PC-9 (cell line): ENCODE results near the gene POLD3. TPM values are rescaled to one million over a fixed set of nuclear protein-coding genes. Genes with fewer than 3 reads are reported as not detected.

Experiments used
- BruUV-seq: library from RNA; stranded (reverse); fragments of 400-500 nt; replicated peaks from 2 replicates; lab custom pipeline; 2021; lab: Mats Ljungman, UMichigan
- CTCF ChIA-PET: fragments of 300-600 bp; sonication (Branson Sonifier 250); formaldehyde crosslinking; loops from one replicate; lab custom pipeline; 2022; ENCODE audit warnings: antibody characterized with exemption; lab: Charles Lee
- POLR2A ChIA-PET: fragments of 300-600 bp; sonication (Branson Sonifier 250); formaldehyde crosslinking; loops from one replicate; lab custom pipeline; 2022; ENCODE audit warnings: antibody characterized with exemption; ENCODE audit not compliant: unreplicated experiment; lab: Charles Lee
- DNase-seq, 2 experiments: peaks; one replicate each; pipeline versions ENCODE4 v3.0.0 to v3.0.0-alpha.2; 2015 to 2022; ENCODE audit warnings: mixed read lengths in 1 of 2
- H2AFZ ChIP-seq: fragments of 200-600 bp; sonication (generic); 2 replicates; pipeline ENCODE4 v1.8.1; 2017; ENCODE audit warnings: antibody characterized with exemption
- H3F3A ChIP-seq: fragments of 200-600 bp; sonication (generic); 2 replicates; pipeline ENCODE4 v1.8.1; 2017; ENCODE audit warnings: antibody characterized with exemption, mild to moderate bottlenecking, low read depth; ENCODE audit not compliant: insufficient read depth
- H3K27ac ChIP-seq: fragments of 200-600 bp; sonication (generic); 2 replicates; pipeline ENCODE4 v1.6.1; 2016; ENCODE audit warnings: mixed run types
- H3K27me3 ChIP-seq: fragments of 200-600 bp; sonication (generic); 2 replicates; pipeline ENCODE4 v1.6.1; 2016; ENCODE audit warnings: low read depth, mixed run types; ENCODE audit not compliant: insufficient read depth
- H3K36me3 ChIP-seq: fragments of 200-600 bp; sonication (generic); 2 replicates; pipeline ENCODE4 v1.6.1; 2016; ENCODE audit warnings: low read depth, mixed run types
- H3K4me1 ChIP-seq: fragments of 200-600 bp; sonication (generic); replicated peaks from 2 replicates; pipeline ENCODE4 v1.6.1; 2016; ENCODE audit warnings: mixed run types; ENCODE audit not compliant: insufficient read depth
- H3K4me2 ChIP-seq: fragments of 200-600 bp; sonication (generic); 2 replicates; pipeline ENCODE4 v1.6.1; 2017; ENCODE audit warnings: mixed run types
- H3K4me3 ChIP-seq: fragments of 200-600 bp; sonication (generic); 2 replicates; pipeline ENCODE4 v1.6.1; 2016; ENCODE audit warnings: mixed run types
- H3K79me2 ChIP-seq: fragments of 200-600 bp; sonication (generic); 2 replicates; pipeline ENCODE4 v1.6.1; 2017; ENCODE audit warnings: low read depth, mixed run types
- H3K9me2 ChIP-seq: fragments of 200-600 bp; sonication (generic); 2 replicates; pipeline ENCODE4 v1.8.1; 2017; ENCODE audit warnings: mild to moderate bottlenecking; ENCODE audit not compliant: insufficient read depth
- H3K9me3 ChIP-seq: fragments of 200-600 bp; sonication (generic); 2 replicates; pipeline ENCODE4 v1.8.1; 2016; ENCODE audit warnings: low read depth; ENCODE audit not compliant: insufficient read depth
- H4K20me1 ChIP-seq: fragments of 200-600 bp; sonication (generic); 2 replicates; pipeline ENCODE4 v1.8.1; 2017; ENCODE audit not compliant: insufficient read depth
- EZH2 ChIP-seq: fragments of 200-600 bp; sonication (generic); IDR thresholded peaks from 2 replicates; pipeline ENCODE4 v1.8.0; 2017; ENCODE audit warnings: antibody characterized with exemption, low read depth
- intact Hi-C: fragments of 100-400 bp; cut with micrococcal nuclease; formaldehyde crosslinking; loops from one replicate; pipeline ENCODE4 v1.10.0; 2022; ENCODE audit not compliant: unreplicated experiment
- total RNA-seq: library from RNA; stranded (reverse); gene quantifications from 2 replicates; pipeline ENCODE4 v1.2.3, GENCODE V29; 2021
- TF ChIP-seq, protein P1 (sequence below): fragments of 200-600 bp; sonication (generic); conservative IDR thresholded peaks from 2 replicates; pipeline ENCODE4 v1.6.1; 2017; ENCODE audit warnings: mixed run types, antibody characterized with exemption, mild to moderate bottlenecking, moderate library complexity

The POLD3 gene
- total RNA-seq, 1 experiment from 2014 or later = 44.1 TPM

- BruUV-seq = no TSS peak
- POLR2A ChIA-PET = interaction anchor here (0.7 to 0.8 kb wide), 2 partner anchors 94 to 1009 kb away, joined by 3 to 5 read pairs; no protein-coding TSS in a partner anchor
These were observed 33.7 kb downstream of the POLD3 start for GRCh38 chr11:74626130-74626529.

GRCh38 chr11:74626604-74627003, 34.2 kb downstream of the POLD3 start:
- intact Hi-C loops = no loop called here
- H3K9me2 ChIP-seq = no peaks in the 10 kb centered on the region
- no peaks in the 10 kb centered on the region for H3K27me3 ChIP-seq
- no peaks in the 10 kb centered on the region for H3K79me2 ChIP-seq
- no peak overlapping the region for H2AFZ ChIP-seq
- no peaks in the 10 kb centered on the region for H3K4me1 ChIP-seq
- H3K4me3 ChIP-seq = no peak overlapping the region
- DNase-seq = no peak
- no peaks in the 10 kb centered on the region; the same call in 1 of the 2 replicates for H3F3A ChIP-seq
- no peaks in the 10 kb centered on the region for H4K20me1 ChIP-seq
- no peak overlapping the region for H3K27ac ChIP-seq
- H3K36me3 ChIP-seq = peaks cover 20% of the 10 kb centered on the region
- ChIA-PET CTCF (no interaction called here), POLR2A (no interaction called here)
- TF ChIP-seq, protein P1, sequence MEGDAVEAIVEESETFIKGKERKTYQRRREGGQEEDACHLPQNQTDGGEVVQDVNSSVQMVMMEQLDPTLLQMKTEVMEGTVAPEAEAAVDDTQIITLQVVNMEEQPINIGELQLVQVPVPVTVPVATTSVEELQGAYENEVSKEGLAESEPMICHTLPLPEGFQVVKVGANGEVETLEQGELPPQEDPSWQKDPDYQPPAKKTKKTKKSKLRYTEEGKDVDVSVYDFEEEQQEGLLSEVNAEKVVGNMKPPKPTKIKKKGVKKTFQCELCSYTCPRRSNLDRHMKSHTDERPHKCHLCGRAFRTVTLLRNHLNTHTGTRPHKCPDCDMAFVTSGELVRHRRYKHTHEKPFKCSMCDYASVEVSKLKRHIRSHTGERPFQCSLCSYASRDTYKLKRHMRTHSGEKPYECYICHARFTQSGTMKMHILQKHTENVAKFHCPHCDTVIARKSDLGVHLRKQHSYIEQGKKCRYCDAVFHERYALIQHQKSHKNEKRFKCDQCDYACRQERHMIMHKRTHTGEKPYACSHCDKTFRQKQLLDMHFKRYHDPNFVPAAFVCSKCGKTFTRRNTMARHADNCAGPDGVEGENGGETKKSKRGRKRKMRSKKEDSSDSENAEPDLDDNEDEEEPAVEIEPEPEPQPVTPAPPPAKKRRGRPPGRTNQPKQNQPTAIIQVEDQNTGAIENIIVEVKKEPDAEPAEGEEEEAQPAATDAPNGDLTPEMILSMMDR = no peak
- TF ChIP-seq EZH2 = no peak
- no peaks in the 10 kb centered on the region for H3K9me3 ChIP-seq
- H3K4me2 ChIP-seq = no peak overlapping the region
- no TSS peak for BruUV-seq

More at GRCh38 chr11:74626130-74626529, 33.7 kb downstream of the POLD3 start:
- TF ChIP-seq EZH2 = no peak
- TF ChIP-seq, protein P1 = no peak
- H3K4me2 ChIP-seq = no peak overlapping the region
- no peaks in the 10 kb centered on the region for H4K20me1 ChIP-seq
- H3F3A ChIP-seq = no peaks in the 10 kb centered on the region; the same call in 1 of the 2 replicates
- H3K9me2 ChIP-seq = no peaks in the 10 kb centered on the region
- no peaks in the 10 kb centered on the region for H3K27me3 ChIP-seq
- no peaks in the 10 kb centered on the region for H3K79me2 ChIP-seq
- H3K36me3 ChIP-seq = peaks cover 23% of the 10 kb centered on the region
- H2AFZ ChIP-seq = no peak overlapping the region
- no peaks in the 10 kb centered on the region for H3K9me3 ChIP-seq
- intact Hi-C loops = no loop called here
- CTCF ChIA-PET = interaction anchor here (0.6 kb wide), 1 partner anchor 54 kb away, joined by 3 read pairs; no protein-coding TSS in a partner anchor
- H3K27ac ChIP-seq = no peak overlapping the region
- H3K4me3 ChIP-seq = no peak overlapping the region
- DNase-seq = no peak
- H3K4me1 ChIP-seq = no peaks in the 10 kb centered on the region

GRCh38 chr11:74627381-74627780, 35.0 kb downstream of the POLD3 start:
- H3K27me3 ChIP-seq = no peaks in the 10 kb centered on the region
- H3K4me1 ChIP-seq = no peaks in the 10 kb centered on the region
- H2AFZ ChIP-seq = no peak overlapping the region
- no peak overlapping the region for H3K27ac ChIP-seq
- peaks cover 20% of the 10 kb centered on the region for H3K36me3 ChIP-seq
- H3K4me3 ChIP-seq = no peak overlapping the region
- intact Hi-C loops = no loop called here
- CTCF ChIA-PET = no interaction called here
- no peaks in the 10 kb centered on the region for H3K9me3 ChIP-seq
- BruUV-seq = no TSS peak
- no peaks in the 10 kb centered on the region for H3K9me2 ChIP-seq
- H3F3A ChIP-seq = no peaks in the 10 kb centered on the region; the same call in 1 of the 2 replicates
- no peak overlapping the region for H3K4me2 ChIP-seq
- H3K79me2 ChIP-seq = no peaks in the 10 kb centered on the region
- TF ChIP-seq EZH2 = no peak
- TF ChIP-seq, protein P1 = no peak
- POLR2A ChIA-PET = no interaction called here
- no peak for DNase-seq
- H4K20me1 ChIP-seq = no peaks in the 10 kb centered on the region
